ENCODE results near the gene ABCC3.

ABCC3 gene, protein sequence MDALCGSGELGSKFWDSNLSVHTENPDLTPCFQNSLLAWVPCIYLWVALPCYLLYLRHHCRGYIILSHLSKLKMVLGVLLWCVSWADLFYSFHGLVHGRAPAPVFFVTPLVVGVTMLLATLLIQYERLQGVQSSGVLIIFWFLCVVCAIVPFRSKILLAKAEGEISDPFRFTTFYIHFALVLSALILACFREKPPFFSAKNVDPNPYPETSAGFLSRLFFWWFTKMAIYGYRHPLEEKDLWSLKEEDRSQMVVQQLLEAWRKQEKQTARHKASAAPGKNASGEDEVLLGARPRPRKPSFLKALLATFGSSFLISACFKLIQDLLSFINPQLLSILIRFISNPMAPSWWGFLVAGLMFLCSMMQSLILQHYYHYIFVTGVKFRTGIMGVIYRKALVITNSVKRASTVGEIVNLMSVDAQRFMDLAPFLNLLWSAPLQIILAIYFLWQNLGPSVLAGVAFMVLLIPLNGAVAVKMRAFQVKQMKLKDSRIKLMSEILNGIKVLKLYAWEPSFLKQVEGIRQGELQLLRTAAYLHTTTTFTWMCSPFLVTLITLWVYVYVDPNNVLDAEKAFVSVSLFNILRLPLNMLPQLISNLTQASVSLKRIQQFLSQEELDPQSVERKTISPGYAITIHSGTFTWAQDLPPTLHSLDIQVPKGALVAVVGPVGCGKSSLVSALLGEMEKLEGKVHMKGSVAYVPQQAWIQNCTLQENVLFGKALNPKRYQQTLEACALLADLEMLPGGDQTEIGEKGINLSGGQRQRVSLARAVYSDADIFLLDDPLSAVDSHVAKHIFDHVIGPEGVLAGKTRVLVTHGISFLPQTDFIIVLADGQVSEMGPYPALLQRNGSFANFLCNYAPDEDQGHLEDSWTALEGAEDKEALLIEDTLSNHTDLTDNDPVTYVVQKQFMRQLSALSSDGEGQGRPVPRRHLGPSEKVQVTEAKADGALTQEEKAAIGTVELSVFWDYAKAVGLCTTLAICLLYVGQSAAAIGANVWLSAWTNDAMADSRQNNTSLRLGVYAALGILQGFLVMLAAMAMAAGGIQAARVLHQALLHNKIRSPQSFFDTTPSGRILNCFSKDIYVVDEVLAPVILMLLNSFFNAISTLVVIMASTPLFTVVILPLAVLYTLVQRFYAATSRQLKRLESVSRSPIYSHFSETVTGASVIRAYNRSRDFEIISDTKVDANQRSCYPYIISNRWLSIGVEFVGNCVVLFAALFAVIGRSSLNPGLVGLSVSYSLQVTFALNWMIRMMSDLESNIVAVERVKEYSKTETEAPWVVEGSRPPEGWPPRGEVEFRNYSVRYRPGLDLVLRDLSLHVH (N-terminal part only)

GRCh38 chr17:50634224-50634914, at the start of gene ABCC3:
Gene ABCC3, plus strand, starts transcription at chr17:50634881. Its CDS starts 56 bp downstream, at chr17:50634937.
- DNase-seq = peak; percentile 14

DNA sequence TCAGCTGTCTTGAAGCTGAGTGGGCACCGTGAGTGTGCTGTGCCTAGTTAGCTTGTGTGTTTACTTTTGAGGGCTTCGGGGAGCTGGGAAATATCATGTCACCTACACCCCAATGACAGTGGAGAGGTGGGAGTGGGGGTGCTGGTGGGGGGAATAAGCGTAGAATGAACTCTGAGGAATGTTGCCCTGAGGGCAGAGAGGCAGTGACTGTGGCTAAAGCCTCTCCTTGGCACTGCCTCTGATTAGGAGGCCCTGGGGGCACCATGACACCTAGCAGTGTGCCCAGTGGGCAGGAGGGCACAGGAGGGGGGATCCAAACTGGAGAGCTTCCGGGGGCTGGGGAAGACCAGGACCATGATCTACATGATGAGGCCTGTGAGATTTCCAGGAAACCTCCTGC, 49.3 kb upstream of the ABCC3 start:
- DNase-seq = no peak

DNA sequence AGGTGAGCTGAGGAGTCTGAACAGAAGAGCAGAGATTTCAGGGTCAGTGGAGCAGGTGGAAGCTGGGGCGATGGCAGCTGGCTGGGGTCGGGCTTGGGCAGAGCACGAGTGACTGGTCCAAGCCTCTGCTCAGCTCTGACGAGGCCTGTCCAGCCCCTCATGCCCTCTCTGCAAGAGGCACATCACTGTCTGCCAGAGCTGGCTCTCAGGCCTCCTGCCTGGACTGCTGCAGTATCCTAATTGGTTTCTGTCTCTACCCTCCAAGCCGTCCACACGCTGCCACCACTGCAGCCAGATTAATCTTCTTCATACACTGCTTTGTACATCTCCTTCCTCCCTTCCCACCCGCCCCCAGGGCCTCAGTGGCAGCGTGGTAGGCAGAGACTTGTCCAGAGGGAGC, 48.8 kb upstream of the ABCC3 start:
- DNase-seq = no peak

- DNase-seq = no peak
Observed at GRCh38 chr17:50586421-50587247, 48.0 kb upstream of the ABCC3 start.

DNA sequence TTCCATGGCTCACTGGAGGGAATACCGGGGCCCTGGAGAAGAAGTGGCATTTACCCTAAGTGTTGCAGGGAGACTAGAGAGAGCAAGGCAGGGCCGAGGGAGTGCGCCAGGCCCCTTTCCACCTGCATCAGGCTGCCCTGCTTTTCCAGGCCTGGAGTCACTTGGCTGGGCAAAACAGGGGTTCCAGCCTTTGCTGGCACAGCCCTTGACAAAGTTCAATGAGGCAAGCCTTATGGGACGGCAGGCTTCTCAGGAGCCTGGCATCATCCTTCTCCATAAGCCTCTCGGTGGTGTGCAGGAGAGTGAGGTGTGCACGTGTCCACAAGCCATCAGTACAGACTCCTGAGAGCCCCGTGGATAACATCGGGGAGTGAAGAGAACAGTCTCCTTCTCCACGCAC, 47.1 kb upstream of the ABCC3 start:
- DNase-seq = no peak

DNA sequence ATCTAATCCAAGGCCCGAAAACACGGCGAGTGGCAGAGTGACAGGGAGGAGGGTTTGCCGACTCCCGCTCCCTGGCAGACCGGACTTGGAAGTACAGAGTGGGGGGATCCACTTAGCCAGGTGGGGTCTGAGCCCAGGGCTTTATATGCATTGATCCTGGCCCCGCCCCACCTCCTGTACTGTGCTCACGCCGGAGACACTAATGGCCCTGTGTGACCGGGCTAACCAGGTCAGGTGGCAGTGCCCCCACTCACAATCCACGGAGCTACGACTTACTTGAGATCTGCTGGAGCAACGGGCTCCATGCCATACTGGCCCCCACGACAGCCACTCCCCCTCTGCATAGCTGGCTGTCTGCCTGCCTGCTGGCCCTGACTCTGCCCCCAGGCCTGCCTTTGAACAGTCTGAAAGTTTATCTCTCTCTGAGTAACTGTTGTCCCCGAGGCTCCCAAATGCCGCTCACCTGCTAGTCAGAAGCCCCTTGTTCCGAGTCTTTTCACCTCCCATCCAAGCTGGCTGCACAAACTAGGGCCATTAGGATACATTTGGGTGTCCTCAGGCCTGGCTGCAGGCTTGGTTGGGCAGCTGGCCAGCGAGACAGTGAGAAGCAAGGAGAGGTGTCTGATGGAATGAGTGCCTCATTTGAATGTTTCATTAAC, 46.2 kb upstream of the ABCC3 start:
- DNase-seq = peak; percentile 16

- DNase-seq = peak; percentile 51
Observed at GRCh38 chr17:50589095-50589705, 45.5 kb upstream of the ABCC3 start.

DNA sequence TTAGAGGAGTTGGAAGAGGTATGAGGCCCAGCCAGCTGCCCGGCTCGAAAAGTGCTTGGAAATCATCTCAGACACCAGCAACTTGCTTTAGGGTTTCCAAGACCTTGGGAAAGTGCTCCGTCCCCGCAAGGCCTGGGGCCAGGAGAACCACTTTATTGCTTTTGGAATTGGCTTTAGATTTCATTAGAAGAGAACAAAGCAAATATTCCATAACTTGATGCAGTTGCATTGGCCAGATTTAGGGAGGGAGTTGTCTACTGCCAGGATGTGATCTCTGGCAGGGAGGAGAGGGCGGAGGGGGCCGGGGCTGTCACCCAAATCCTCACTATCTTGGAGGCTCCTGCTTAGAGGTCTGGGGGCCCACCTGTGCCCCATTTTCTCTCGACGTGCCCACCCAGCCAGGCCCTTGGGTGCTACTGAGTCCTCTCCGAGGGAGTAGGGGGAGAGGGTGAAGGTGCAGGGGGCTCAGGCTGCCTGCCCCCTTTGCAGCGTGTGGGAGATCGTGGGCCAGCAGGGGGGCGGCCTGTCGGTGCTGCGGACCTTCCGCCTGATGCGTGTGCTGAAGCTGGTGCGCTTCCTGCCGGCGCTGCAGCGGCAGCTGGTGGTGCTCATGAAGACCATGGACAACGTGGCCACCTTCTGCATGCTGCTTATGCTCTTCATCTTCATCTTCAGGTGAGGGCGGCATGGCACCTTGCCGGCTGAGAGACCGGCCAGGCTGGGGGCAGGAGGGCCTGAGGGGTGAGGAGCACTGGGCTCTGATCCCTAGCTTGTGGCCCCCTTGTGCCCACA, 43.5 kb upstream of the ABCC3 start:
- no peak for DNase-seq

GRCh38 chr17:50593321-50593720, 41.4 kb upstream of the ABCC3 start:
- no peak for DNase-seq

DNA sequence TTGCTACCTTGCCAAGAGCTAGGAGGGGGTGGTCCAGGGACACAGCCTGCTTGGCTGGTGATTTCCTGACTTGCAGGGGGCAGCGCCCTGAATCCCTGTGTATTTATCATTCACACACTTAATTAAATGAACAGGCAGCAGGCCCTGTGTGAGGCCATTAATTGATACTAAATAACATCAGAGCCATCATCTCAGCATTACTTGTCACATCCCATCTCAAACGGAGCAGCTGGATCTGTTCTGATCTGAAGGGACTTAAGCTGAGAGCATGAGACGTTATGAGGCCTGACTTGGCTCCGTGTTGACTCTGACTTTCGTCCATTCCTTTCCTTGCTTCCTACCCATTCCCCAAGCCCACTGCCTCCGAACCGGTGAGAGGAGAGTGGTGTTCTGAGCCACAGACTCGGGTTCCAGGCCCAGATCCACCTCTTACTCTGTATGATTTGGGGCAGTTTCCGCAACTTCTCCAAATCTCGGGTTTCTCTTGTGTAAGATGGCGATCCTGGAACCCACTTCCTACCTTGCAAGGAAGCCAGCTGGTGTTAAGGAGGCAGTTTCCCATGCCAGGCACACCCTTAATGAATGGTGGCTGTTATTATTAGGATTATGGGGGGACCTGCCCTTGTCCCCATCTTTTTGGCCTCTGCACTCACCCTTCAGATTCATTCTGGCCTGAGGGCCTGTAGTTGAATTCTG, 40.4 kb upstream of the ABCC3 start:
- no peak for DNase-seq

DNA sequence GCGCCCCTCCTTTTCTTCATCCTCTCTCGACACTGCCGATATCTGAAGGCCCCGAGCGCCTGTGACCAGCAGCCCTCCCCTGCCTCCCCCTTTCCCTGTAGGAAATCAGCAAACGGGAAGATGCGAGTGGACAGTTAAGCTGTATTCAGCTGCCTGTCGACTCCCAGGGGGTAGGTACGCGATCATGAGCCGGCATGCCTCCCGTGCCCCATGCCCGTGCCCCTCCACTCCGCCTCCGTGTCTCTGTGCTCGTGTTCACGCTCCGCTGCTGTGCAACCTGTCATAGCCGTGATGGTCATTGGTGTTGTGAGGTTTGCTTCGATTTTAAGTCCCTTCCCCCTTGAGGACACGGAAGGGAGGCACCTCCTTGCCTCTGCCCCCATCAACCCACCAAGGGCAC, 39.8 kb upstream of the ABCC3 start:
- no peak for DNase-seq

DNA sequence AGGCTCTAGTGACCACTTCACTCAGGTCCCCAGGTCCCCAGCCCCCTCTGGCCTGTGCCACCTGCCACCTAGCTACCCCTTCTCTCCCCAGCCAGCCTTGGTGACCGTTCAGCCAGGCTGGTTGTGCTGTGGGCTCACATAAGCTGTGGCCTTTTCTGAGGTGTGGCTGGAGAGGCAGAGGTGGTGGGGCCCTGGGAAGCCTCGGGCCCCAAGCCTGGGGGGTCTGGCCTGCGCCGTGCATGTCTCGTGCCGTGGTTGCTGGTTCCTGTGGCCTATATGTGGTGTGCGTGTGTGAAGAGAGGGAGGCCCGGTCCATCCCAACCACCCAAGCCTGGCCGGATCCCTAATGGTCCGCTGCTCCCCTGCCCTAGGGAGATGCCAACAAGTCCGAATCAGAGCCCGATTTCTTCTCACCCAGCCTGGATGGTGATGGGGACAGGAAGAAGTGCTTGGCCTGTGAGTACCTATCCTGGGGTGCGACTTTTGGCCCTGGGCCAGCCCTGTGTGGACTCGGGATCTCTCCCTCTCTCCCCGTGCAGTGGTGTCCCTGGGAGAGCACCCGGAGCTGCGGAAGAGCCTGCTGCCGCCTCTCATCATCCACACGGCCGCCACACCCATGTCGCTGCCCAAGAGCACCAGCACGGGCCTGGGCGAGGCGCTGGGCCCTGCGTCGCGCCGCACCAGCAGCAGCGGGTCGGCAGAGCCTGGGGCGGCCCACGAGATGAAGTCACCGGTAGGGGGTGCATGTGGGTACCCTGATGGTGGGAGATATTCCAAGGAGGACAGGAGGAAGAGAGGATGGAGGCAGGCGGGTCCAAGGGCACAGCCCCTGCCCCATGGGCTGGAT, 38.3 kb upstream of the ABCC3 start:
- DNase-seq = no peak

DNA sequence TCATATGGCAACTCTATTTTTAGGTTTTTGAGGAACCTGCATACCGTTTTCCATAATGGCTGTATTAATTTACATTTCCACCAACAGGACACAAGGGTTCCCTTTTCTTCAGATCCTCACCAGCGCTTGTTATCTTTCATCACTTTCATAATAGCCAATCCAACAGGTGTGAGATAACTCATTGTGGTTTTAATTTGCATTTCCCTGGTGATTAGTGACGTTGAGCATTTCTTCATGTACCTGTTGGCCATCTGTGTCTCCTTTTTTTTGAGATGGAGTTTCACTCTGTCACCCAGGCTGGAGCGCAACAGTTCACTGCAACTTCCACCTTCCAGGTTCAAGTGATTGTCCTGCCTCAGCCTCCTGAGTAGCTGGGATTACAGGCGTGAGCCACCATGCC, 36.2 kb upstream of the ABCC3 start:
- no peak for DNase-seq

- no peak for DNase-seq
Observed at GRCh38 chr17:50599606-50600005, 35.1 kb upstream of the ABCC3 start.

DNA sequence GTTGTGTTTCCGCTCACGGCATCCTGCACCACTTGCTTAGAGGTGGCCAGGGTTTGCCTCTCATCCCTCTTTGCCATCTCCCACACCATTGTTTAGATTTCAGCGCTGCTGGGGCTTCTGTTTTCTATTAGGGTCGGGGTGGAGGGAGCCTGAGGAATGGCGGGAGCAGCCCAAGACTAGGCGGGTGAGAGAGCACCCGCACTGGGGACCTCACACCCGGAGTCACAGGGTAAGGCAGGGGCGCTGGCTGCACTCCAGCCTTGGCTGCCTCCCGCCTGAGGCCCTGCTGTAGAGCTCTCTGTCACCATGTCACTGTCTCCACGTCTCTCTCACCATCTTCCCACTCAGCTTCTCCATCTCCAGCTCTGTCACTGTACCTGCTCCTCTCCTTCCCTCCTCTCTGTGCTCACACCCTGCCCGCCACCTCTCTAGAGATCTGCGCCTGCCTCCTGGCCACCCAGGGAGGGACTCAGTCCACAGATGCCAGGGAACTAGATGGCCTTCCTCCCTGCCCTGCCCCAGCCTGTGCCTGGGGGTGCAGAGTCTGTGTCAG, 32.8 kb upstream of the ABCC3 start:
- DNase-seq = no peak

- DNase-seq = no peak
Observed at GRCh38 chr17:50602836-50603235, 31.8 kb upstream of the ABCC3 start.

- DNase-seq = no peak
Observed at GRCh38 chr17:50603340-50603739, 31.3 kb upstream of the ABCC3 start.

GRCh38 chr17:50604513-50604912, 30.2 kb upstream of the ABCC3 start:
- no peak for DNase-seq

All from kidney glomerular epithelial cell (primary cell).